SH-SY5Y (cell line): ENCODE results near the gene TSR3.

Source experiments
- GATA2 ChIP-seq: IDR thresholded peaks from 2 replicates; pipeline ENCODE4 v1.6.1; 2011; ENCODE audit warnings: mild to moderate bottlenecking, low read depth, low read length
- GATA3 ChIP-seq: IDR thresholded peaks from 2 replicates; pipeline ENCODE4 v1.6.1; 2011; ENCODE audit warnings: low read depth, mild to moderate bottlenecking, low read length, moderate library complexity

DNA sequence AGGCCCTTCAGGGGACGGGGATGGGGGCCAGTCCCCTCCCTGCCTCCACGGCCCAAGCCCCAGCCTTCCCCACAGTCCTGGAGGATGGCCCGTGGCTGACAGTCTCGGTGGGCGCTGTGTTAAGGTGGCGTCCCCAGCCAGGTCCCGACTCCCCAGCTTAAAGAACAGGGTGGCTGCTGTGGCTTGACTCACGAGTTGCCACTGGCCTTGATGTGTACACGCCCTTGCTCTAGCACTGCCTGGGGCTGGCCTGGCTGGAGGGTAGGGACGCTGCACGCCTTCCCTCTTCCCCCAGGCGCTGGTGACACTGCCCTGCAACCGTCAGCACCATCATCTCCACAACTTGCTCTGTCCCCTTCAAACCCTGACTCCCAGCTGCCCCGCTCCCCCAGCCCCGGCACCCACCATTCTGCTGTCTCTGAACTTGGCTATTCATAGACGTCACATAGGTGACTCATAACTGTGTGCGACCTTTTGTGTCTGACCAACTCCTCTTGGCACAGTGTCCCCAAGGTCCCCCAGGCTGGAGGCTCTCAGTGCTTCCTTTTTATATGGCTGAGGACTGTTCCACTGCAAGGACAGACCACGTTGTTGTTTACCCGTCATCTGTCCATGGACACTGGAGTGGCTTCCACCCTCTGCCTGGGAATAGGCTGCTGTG is 6.4 kb upstream of the TSR3 start:
- TF ChIP-seq GATA2 (no peak), GATA3 (no peak)
